Measurements from ENCODE around the gene RREB1. TPM values are rescaled to one million over a fixed set of nuclear protein-coding genes. Genes with fewer than 3 reads are reported as not detected.
"Not testable (repeated sequence)": the region's sequence is repeated elsewhere in the genome, so short reads cannot be mapped to it uniquely, and the experiment has no call there.

RREB1 gene
- total RNA-seq, 4 donors from 2014 or later: 17.7 to 36.6 (median 28.8) TPM

DNA sequence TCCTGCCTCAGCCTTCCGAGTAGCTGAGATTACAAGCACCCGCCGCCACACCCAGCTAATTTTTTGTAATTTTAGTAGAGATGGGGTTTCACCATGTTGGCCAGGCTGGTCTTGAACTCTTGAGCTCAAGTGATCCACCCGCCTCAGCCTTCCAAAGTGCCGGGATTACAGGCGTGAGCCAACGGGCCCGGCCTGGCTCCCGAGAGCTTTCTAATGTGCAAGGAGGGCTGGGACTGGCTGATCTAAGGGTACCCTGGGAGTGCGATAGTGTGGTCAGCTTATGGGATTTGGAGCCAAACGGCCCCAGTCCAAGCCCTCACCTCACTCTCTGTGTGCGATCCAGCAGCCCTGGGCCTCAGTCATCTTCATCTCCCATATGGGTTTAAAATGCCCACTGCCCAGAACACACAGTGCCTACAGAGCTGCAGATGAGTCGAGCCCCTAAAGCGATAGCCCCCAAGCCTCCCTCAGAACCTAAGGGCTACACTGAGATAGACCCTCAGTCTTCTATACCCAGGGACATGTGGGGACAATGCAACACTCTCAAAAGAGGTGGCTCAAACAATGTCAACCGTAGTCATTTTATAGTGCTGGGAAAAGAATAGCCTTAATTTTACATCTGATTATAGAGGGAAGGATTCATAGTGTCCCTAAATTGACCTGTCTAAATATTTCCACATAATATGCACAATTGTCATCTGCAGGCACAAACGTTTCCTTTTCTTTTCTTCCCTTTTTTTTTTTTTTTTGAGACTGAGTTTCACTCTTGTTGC lies 155.2 kb downstream of the RREB1 start:
- intact Hi-C loops (cut with DNase I): no loop called here
- no peak for DNase-seq (ENCODE audit: extremely low spot score)
- Histone ChIP-seq H3K27ac (replicated peaks in 1 of 4) (no peak overlapping the region), H3K9me3 (no peaks in the 10 kb centered on the region), H3K4me3 (no peak overlapping the region), H3K4me1 (peaks cover 8 to 25% (median 20%) of the 10 kb centered on the region in 4 donors), H3K36me3 (no peaks in the 10 kb centered on the region), H3K27me3 (no peaks in the 10 kb centered on the region)
- TF ChIP-seq EP300 (IDR thresholded peaks at IDR 0.05): no peak
- no peak for TF ChIP-seq POLR2A (IDR thresholded peaks at IDR 0.05; ENCODE audit: low read depth)
- TF ChIP-seq, protein P1, sequence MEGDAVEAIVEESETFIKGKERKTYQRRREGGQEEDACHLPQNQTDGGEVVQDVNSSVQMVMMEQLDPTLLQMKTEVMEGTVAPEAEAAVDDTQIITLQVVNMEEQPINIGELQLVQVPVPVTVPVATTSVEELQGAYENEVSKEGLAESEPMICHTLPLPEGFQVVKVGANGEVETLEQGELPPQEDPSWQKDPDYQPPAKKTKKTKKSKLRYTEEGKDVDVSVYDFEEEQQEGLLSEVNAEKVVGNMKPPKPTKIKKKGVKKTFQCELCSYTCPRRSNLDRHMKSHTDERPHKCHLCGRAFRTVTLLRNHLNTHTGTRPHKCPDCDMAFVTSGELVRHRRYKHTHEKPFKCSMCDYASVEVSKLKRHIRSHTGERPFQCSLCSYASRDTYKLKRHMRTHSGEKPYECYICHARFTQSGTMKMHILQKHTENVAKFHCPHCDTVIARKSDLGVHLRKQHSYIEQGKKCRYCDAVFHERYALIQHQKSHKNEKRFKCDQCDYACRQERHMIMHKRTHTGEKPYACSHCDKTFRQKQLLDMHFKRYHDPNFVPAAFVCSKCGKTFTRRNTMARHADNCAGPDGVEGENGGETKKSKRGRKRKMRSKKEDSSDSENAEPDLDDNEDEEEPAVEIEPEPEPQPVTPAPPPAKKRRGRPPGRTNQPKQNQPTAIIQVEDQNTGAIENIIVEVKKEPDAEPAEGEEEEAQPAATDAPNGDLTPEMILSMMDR (IDR thresholded peaks at IDR 0.05): no peak
- no peak for TF ChIP-seq POLR2AphosphoS5 (IDR thresholded peaks at IDR 0.05)
- WGBS: 85% methylated on average over 12 of the region's 16 CpGs

DNA sequence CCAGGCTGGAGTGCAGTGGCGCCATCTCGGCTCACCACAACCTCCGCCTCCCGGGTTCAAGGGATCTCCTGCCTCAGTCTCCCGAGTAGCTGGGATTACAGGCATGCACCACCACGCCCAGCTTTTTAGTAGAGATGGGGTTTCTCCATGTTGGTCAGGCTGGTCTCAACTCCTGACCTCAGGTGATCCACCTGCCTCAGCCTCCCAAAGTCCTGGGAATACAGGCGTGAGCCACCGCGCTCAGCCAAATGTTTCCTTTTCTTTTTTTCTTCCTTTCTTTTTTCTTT lies 155.7 kb downstream of the RREB1 start:
- H3K36me3 ChIP-seq; H3K9me3 ChIP-seq; intact Hi-C loops (cut with DNase I); H3K4me3 ChIP-seq; H3K27me3 ChIP-seq; H3K27ac ChIP-seq (replicated peaks in 1 of 4); DNase-seq (ENCODE audit: extremely low spot score): not testable (repeated sequence)
- WGBS: 90% methylated on average over 9 of the region's 9 CpGs
- peaks cover 8 to 25% (median 20%) of the 10 kb centered on the region in 4 donors for H3K4me1 ChIP-seq

DNA sequence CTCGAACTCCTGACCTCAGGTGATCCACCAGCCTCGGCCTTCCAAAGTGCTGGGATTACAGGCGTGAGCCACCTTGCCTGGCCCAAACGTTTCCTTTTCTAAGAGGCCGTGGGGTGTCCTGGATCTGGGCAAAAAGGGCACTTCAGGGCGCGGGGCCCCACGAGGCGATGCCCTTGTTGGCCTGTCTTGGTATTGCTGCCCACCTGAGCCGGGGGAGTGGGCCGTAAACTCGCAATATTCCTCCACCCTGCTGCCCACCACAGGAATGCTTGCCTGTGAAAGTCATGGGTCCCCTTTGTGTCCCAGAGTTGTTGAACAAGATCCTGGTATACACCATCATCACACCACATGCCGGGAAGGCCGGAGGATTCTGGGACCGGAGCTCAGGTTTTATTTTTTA lies 156.3 kb downstream of the RREB1 start:
- intact Hi-C loops (cut with DNase I): no loop called here
- no peak for DNase-seq (ENCODE audit: extremely low spot score)
- Histone ChIP-seq H3K27me3 (no peaks in the 10 kb centered on the region), H3K4me3 (no peak overlapping the region), H3K9me3 (no peaks in the 10 kb centered on the region), H3K27ac (replicated peaks in 1 of 4) (no peak overlapping the region), H3K36me3 (no peaks in the 10 kb centered on the region), H3K4me1 (peaks cover 8 to 25% (median 20%) of the 10 kb centered on the region in 4 donors)
- no peak for TF ChIP-seq POLR2A (IDR thresholded peaks at IDR 0.05; ENCODE audit: low read depth)
- TF ChIP-seq, protein P1 (IDR thresholded peaks at IDR 0.05): no peak
- TF ChIP-seq POLR2AphosphoS5 (IDR thresholded peaks at IDR 0.05): no peak
- no peak for TF ChIP-seq EP300 (IDR thresholded peaks at IDR 0.05)
- 89% methylated on average over 8 of the region's 15 CpGs for WGBS

DNA sequence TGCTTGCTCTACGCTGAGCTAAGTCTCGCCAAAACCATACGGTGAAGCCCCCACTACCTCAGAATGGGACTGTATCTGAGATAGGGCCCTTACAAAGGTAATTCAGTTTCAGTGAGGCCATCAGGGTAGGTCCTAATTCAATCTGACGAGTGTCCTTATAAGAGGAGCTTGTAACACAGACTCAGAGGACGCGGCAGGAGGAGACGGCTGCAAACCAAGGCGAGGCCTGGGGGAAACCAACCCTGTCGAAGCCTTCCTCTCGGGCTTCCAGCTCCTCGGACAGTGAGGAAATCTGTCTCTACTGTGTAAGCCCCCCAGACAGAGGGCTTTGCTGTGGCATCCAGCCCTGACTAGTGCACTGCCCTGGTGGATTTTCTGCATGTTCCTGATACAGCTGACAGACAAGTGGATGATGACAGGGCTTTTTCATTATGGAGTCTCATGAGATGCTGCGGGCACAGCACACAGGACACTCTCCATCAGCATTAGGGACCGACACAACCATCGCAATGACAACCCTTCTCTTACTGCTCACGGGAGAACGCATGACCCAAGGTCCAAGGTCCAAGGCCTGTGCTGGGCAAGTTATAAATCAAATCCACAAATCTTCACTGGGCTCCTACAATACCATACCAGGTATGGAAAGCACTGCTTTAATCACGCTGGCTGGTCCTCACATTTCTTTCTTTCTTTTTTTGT lies 157.1 kb downstream of the RREB1 start:
- Histone ChIP-seq H3K4me1 (peaks cover 8 to 25% (median 20%) of the 10 kb centered on the region in 4 donors), H3K27ac (replicated peaks in 1 of 4) (no peak overlapping the region), H3K27me3 (no peaks in the 10 kb centered on the region), H3K9me3 (no peaks in the 10 kb centered on the region), H3K36me3 (no peaks in the 10 kb centered on the region), H3K4me3 (no peak overlapping the region)
- WGBS: 96% methylated on average over 14 of the region's 17 CpGs
- intact Hi-C loops (cut with DNase I): no loop called here
- DNase-seq (ENCODE audit: extremely low spot score): no peak
- TF ChIP-seq POLR2AphosphoS5 (IDR thresholded peaks at IDR 0.05) (no peak), EP300 (IDR thresholded peaks at IDR 0.05) (no peak), POLR2A (IDR thresholded peaks at IDR 0.05; ENCODE audit: low read depth) (no peak)
- TF ChIP-seq, protein P1 (IDR thresholded peaks at IDR 0.05): no peak

DNA sequence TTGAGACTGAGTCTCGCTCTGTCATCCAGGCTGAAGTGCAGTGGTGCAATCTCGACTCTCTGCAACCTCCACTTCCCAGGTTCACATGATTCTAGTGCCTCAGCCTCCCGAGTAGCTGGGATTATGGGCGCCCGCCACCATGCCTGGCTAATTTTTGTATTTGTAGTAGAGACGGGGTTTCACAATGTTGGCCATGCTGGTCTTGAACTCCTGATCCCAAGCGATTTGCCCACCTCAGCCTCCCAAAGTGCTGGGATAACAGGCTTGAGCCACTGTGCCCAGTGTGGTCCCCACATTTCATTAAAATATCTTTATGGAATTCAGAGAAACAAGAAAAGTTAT lies 157.6 kb downstream of the RREB1 start:
- H3K36me3 ChIP-seq; H3K9me3 ChIP-seq; H3K27ac ChIP-seq (replicated peaks in 1 of 4); intact Hi-C loops (cut with DNase I); DNase-seq (ENCODE audit: extremely low spot score); H3K4me3 ChIP-seq; H3K27me3 ChIP-seq: not testable (repeated sequence)
- H3K4me1 ChIP-seq: peaks cover 8 to 22% (median 19%) of the 10 kb centered on the region in 4 donors
- 94% methylated on average over 7 of the region's 7 CpGs for WGBS
